Globus pallidus (tissue), 1 donor: ENCODE measurements around the gene C1QA.
"Not testable (repeated sequence)": the region's sequence is repeated elsewhere in the genome, so short reads cannot be mapped to it uniquely, and the experiment has no call there.

ENCODE experiments used
- DNase-seq: peaks from one replicate; pipeline ENCODE4 v3.0.0-alpha.2; 2015; ENCODE audit warnings: low spot score

Gene C1QA

DNA sequence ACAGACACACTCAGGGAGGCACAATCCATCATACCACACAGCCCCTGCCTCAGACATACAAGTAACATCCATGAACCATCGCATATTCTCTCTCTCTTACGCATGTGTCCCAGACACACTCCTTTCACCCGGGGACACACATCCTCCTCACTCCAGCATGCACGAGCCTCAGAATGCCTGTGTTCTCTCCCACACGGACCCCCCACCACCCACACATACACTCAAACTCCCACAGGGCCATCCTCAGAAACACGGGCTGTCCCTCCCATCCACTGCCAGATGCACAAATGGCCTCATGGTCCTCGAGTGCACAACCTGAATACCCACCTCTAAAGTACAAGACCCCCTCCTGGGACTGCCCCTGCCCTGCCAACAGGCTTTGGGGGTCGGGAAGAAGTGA is 4.8 kb downstream of the C1QA start:
- no peak for DNase-seq

DNA sequence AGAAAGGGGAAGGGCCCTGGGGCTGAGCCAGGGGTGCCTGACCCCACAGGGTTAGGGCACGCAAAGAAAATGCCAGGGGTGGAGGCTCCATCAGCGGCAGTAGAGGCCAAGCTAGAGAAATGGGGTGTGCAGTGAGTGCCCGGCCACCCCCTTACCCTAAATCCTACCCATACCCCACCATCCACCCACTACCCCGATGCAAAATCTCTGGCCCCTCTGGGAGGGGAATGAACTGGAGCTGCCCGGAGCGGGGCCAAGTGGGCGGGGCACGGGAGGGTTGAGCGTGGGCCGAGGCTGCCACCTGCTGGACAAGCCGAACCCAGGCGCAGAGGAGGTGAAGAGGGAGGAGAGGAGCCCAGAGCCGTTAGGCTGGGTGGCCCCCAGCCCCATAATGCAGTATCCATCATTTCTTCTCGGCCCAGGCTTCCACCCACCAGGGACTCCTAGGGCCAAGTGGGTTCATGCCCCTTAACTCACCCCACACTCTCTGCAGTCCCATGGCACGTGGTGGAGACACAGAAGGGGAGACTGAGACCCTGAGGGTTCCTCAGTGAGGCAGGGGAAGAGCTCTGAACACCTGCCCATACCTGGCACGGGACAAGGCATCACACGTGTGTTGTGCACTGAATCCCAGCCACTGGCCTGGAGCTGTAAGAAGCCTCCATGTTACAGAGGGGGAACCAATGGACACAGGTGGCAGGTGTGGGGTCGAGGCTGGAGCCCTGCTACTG is 5.6 kb downstream of the C1QA start:
- peak; percentile 58 for DNase-seq

DNA sequence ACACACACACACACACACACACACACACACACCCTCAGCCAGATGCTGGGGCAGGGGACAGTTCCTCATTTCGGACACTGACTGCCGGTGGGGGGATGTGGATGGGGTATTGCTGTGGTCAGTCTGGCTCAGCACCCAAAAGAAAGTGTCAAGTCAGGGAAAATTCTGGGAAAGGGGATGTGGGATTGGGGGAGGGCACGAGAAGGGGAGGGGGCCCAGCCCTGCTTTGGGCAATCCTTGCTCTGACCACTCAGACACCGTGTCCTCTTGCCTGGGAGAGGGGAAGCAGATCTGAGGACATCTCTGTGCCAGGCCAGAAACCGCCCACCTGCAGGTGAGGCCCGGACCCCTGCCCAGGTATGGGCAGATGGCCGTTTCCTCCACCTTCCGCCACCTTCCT is 7.0 kb downstream of the C1QA start, which contains the start of gene C1QC:
Gene C1QC, plus strand, starts transcription at position 253 of the 400 bp plus-strand sequence. CDS start 391 bp downstream, outside the sequence.
- DNase-seq, result peak; percentile 53

DNA sequence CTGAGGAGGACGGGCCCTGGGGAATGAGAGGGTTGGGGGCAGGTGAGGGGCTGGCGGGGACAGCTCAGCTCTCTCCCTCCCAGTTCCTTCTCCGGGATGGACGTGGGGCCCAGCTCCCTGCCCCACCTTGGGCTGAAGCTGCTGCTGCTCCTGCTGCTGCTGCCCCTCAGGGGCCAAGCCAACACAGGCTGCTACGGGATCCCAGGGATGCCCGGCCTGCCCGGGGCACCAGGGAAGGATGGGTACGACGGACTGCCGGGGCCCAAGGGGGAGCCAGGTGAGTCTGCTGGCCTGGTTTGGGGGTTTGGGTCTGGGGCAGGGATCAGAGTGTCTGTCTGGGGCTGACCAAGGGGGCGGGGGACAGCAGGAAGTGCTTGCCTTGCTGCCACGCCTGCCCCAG is 7.5 kb downstream of the C1QA start:
- DNase-seq, result no peak

DNA sequence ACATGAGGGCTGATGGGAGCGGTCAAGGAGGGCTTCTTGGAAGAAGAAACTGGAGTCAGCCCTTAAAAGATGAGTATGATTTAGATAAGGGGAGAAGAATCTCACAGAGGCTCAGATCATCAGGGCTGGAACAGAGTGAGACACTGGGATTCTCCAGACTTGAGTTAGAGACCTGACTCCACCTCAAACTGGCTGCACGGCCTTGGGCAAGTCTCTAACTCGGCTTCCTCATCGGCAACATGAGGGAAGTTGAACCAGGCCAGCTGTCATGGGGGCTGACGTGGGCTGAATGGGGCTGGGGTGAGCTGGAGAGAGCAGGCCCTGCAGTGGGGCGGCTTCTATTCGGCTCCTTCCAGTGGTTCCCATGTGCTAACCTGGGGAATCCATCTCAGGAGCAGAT is 9.5 kb downstream of the C1QA start:
- no peak for DNase-seq

DNA sequence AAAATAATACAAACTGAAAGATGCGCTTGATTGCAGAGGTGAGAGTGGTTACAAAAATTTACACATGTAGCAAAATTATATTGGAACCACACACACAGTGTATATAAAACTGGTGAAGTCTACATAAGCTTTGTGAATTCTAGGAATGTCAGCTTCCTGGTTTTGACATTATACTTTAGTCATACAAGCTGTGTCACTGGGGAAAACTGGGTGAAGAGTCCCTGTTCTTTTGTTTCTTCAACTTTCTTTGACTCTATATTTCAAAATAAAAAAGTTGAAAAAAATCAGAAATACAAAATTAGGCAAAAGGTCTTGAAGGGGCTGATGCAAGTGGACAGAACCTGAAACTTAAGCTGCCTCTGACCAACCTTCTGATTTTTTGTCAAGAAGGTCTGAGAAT is 10.0 kb downstream of the C1QA start:
- no peak for DNase-seq

DNA sequence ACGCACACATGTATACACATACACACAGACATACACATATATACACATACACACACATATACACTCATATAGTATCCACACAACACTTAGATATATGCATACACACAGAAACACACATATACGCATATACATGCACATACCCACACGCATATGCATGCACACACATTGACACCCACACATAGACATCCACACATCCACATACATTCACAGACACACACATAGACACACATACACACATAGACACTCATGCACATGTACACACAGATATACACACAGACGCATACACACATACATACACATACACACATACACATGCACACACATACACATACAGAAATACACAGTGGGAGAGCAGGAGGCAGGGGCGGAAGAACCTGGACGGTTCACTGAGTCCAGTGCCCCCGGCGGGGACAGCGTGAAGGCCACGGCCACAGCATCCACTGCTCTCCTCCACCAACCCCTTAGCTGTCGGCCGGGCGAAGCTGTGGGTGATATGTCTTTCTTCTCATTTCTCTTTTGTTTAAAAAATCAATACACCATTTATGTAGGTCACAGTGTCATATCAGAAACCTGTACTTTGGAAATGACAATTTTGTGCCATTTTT is 13.8 kb downstream of the C1QA start:
- DNase-seq, result no peak

DNA sequence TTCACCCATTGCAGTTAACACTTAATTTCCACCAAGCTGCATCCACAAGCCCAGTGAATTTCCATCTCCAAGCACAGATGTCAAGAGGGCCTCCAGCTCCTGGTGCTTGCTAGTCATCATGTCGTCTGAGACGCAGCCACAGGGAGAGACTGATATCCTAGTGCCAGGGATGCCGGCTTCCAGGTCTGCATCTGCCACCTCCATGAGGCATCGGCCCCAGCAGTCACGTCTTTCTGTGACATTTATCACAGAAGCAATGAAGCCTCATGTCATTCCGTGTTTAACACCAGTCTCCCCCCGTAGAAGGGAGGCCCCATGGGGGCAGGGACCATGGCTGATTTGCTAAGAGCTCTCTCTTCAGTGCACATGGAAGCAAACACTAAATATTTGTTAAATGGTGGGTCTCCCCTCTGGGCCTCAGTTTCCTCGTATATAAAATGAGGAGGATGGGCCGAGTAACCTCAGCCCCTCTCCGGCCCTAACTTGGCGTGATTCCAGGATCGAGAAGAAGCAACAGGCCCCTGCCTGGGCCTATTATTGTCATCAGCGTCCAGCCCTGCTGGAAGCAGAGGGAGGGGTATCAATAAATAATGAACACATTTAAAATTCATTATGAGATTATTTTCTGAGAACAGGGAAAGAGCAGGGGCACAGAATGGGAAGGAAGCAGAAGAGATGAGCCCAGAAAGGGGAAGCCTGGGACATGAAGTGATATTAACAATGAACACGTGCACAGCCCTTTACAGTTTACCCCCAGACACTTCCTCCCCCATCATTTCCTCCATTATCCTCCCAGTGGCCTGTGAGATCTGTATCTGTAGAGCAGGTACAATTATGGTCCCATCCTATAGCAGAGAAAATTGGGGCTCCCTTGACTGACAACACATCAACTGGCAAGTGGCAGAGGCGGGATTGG is 15.8 kb downstream of the C1QA start:
- no peak for DNase-seq

DNA sequence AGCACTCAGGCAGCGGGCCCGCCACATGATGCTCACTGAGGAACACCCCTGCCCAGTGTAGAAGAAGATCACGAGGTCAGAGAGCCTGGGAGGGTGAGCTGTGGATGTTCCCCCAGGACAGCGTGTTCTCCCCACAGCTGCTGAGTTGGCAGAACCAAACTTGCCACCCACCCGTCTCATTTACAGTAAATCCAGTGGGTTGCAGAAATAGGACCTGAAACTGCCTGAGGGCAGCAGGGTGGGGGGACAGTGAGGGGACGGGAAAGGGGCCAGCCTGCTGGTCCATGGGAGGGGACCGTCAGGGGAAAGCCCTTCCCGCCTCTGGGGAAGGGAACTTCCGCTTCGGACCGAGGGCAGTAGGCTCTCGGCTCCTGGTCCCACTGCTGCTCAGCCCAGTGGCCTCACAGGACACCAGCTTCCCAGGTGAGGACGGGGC is 16.5 kb downstream of the C1QA start, which contains the start of gene C1QB:
Gene C1QB, plus strand, starts transcription at position 356 of the 436 bp plus-strand sequence. CDS start 6,227 bp downstream, outside the sequence.
- DNase-seq, result peak; percentile 69

DNA sequence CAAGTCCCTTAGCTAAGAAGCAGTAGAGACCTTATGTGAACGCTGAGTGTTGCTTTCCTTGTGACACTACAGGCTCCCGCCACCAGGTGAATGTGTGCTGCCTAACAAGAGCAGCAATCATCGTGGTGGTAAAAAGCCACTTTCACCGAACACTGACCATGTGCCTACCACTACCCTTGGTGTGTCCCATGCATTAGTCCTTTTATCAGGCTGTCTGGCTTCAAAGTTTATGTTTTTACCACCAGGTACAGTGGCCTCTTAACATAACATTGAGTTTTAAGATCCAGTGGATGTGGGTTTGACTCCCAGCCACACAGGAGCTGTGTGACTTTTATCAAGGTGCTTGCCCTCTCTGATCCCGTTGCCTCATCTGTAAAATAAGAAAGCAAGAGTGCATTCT is 18.3 kb downstream of the C1QA start:
- DNase-seq, result no peak

DNA sequence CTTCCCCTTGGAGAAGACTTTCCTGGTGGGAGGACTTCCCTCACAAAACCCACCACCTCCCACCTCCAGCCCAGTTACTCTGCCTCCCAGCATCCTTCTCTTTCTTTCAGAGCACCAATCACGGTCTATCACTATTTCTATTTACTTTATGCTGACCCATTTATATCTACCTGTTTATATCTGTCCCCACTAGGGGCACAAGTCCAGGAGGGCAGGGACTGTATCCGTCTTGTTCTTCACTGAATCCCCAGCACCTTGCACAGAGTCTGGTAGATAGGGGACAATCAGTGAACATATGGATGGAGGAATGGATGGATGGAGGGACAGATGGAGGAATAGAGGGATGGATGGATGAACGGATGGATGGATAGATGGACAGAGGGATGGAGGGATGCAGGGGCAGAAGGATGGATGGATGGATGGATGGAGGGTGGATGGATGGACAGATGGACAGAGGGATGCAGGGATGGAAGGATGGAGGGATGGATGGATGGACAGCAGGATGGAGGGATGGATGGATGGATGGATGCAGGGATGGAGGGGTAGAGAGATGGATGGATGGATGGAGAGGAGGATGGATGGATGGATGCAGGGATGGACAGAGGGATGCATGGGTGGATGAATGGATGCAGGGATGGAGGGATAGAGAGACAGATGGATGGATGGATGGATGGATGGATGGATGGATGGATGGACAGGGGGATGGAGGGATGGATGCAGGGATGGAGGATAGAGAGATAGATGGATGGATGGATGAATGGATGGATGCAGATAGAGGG is 22.1 kb downstream of the C1QA start:
- DNase-seq, result no peak

DNA sequence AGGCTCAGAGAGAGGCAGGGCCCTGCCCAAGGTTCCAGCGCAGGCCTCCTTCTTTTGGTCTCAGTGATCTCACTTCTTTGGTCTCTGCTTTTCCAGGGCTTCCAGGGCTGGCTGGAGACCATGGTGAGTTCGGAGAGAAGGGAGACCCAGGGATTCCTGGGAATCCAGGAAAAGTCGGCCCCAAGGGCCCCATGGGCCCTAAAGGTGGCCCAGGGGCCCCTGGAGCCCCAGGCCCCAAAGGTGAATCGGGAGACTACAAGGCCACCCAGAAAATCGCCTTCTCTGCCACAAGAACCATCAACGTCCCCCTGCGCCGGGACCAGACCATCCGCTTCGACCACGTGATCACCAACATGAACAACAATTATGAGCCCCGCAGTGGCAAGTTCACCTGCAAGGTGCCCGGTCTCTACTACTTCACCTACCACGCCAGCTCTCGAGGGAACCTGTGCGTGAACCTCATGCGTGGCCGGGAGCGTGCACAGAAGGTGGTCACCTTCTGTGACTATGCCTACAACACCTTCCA is 24.4 kb downstream of the C1QA start:
- no peak for DNase-seq

DNA sequence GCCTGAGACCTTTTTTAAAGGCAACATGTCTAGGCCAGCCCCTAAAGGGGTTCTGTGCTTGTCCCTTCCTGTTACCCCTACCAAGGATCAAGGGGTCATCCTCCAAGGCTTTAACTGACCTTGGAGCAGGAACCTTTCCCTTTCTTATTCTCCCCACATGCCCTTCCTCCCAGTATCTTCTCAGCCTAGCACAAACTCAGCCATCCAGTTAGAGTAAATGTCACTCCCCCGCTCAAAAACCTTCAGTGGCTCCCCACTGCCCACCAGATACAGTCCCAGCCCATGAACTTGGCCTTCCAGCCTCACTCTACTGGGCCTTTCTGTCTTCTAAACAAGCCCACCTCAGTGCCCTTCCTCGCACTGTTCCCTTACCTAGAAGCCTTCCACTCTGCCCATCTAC is 25.5 kb downstream of the C1QA start:
- no peak for DNase-seq

DNA sequence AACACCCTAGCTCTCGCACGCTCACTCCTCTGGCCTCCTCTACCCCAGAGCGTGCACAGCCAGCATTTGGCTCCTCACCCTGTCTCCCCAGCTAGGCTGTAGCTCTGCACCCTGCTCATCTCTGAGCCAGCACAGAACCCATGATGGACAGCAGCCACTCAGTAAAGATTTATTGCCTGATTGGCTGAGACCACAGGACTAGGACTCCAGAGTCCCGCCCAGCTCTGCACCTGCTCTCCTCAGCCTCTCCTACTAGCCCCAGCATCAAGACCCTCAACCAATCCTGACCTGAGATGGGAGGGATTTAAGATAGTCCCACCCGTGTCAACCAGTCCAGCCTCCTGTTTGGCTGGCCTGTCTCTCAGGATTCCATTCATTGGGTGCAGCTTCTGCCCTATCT is 25.9 kb downstream of the C1QA start:
- DNase-seq, result peak; percentile 69

DNA sequence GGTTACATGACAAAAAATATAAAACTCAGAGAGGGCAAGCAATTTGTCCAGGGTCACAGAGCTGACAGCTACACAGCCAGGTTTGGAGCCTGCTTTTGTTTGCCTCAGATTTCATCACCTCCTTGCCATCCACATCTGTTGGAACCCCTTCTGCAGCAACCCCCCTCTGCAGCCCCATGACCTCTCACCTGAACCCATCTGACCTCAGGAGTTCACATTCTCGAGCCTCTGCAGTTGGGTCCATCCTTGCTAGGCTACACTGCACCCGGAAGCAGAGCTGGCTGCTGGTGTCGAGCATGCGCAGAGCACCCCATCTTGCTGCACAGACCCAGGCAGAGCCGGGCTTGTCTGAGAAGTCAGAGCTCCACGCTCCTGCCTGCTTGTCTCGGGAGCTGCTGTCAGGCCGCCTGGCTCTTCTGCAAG is 26.6 kb downstream of the C1QA start:
- no peak for DNase-seq

DNA sequence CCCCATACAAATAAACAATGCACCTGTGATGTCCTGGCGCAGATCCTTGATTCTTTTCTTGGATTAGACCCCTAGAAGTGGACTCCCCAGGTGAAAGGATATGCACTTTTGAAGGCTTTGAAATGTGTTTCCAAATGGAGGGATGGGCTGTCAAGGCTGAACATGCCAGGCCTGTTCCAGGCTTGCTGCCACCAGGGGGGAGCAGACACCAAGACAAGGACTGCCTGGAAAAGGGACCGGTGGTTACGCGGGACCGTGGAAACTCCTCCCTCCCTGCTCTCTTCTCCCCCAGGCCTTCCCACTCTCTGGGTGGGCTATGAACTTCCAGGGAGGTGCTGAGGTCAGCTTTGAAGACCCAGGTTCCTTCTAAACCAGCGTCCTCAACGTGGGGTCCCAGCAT is 29.3 kb downstream of the C1QA start:
- no peak for DNase-seq

DNA sequence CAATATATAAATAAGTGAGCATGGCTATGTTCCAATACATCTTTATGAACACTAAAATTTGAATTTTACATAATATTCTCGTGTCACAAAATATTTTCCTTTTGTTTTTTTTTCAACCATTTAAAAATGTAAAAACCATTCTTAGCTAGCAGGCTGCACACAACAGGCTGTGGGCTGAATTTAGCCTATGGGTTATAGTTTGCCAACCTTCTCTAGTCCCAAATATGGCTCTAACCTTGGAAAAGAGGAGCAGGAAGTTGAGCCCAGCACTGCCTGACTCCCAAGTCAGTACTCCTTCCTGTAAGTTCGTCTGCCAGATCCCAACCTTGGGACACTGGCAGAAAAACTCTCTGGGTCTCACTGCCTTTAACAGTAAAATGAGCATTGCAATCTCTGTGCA is 30.0 kb downstream of the C1QA start:
- DNase-seq, result no peak

DNA sequence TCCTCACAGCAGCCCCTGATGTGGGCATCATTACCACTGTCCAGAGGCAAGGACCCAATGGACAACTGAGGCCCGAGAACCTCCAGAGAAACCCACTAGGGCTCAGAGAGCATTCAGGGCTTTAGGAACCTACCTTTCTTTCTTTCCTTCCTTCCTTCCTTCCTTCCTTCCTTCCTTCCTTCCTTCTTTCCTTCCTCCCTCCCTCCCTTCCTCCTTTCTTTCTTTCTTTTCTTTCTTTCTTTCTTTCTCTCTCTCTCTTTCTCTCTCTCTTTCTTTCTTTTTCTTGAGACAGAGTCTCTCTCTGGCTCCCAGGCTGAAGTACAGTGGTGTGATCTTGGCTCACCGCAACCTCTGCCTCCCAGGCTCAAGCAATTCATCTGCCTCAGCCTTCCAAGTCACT is 32.4 kb downstream of the C1QA start:
- DNase-seq, result not testable (repeated sequence)

DNA sequence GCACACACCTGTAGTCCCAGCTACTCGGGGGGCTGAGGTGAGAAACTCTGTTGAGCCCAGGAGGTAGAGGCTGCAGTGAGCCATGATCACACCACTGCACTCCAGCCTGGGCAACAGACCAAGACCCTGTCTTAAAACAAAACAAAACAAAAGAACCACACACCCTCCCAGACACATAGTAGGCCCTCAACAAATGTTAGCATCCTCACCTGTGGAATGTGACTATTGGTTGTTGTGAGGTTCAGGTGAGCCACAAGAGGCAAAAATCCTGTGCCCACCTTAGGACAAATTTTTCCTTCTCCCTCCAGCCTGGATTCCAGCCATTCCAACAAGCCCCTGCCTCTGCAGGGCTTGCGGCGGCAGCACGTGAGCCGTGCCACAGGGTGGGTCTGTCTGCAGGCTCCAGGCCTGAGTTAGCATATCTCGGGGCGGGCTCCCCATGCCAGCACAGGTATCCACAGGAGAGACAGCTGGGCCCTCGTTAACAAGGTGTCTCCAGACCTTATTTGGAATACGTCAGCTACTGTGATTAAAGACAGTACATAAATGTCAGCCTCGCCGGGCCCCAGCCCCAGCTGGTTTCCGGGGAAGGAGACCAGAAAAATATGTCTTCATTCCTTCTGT is 34.0 kb downstream of the C1QA start:
- DNase-seq, result no peak

DNA sequence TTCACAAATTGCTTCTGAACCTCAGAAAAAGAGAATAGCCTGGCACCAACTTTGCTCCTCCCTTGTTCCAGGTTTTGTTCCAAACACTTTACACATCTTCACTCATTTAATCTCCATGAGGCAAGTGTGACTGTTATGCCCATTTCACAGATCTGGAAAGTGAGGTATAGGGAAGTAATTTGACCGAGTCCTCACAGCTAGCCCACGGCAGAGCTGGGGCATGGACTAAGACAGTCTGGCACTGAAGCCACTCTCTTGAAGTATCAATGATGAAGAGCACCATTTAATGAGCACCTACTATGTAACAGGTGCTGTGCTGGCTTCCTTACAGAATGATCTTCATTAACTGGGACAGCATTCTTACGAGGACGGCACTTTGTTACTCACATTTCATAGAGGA is 35.6 kb downstream of the C1QA start:
- no peak for DNase-seq
